ENCODE results near the gene AP1S1. TPM values are rescaled to one million over a fixed set of nuclear protein-coding genes. Genes with fewer than 3 reads are reported as not detected.

The AP1S1 gene
- total RNA-seq, 4 donors from 2014 or later = 5.5 to 24.4 (median 15.6) TPM

GRCh38 chr7:101186194-101186593 is 31.9 kb downstream of the AP1S1 start:
- Histone ChIP-seq H3K36me3 (no peaks in the 10 kb centered on the region), H3K27me3 (peaks cover 5 to 19% (median 10%) of the 10 kb centered on the region in 3 donors), H3K4me1 (no peaks in the 10 kb centered on the region), H3K4me3 (no peak overlapping the region), H3K27ac (no peak overlapping the region), H3K9me3 (no peaks in the 10 kb centered on the region)
- DNase-seq (no peak), ATAC-seq (no peak)
- TF ChIP-seq POLR2A (IDR thresholded peaks at IDR 0.05) = no peak
- no peak for TF ChIP-seq CTCF (IDR thresholded peaks at IDR 0.05 in 4 of 5, conservative IDR thresholded peaks at IDR 0.05 in 1 of 5)
- intact Hi-C loops (cut with DNase I; ENCODE audit: low total_unique reads) = no loop called here
- in situ Hi-C loops (cut with MboI; ENCODE audit: low sequenced_read_pairs in 4 of 4) = no loop called here

- Histone ChIP-seq H3K4me3 (no peak overlapping the region), H3K27me3 (peaks cover 3 to 12% (median 7%) of the 10 kb centered on the region in 3 donors), H3K27ac (no peak overlapping the region), H3K4me1 (no peaks in the 10 kb centered on the region), H3K9me3 (no peaks in the 10 kb centered on the region), H3K36me3 (no peaks in the 10 kb centered on the region)
- ATAC-seq (no peak), DNase-seq (no peak)
- intact Hi-C loops (cut with DNase I; ENCODE audit: low total_unique reads) = no loop called here
- TF ChIP-seq CTCF (IDR thresholded peaks at IDR 0.05 in 4 of 5, conservative IDR thresholded peaks at IDR 0.05 in 1 of 5) (no peak), POLR2A (IDR thresholded peaks at IDR 0.05) (no peak)
- in situ Hi-C loops (cut with MboI; ENCODE audit: low sequenced_read_pairs in 4 of 4) = no loop called here
Observed at GRCh38 chr7:101186844-101187428, 32.7 kb downstream of the AP1S1 start.

GRCh38 chr7:101189109-101189508 is 34.8 kb downstream of the AP1S1 start:
- TF ChIP-seq POLR2A (IDR thresholded peaks at IDR 0.05) = no peak
- TF ChIP-seq CTCF (IDR thresholded peaks at IDR 0.05 in 4 of 5, conservative IDR thresholded peaks at IDR 0.05 in 1 of 5) = no peak
- Histone ChIP-seq H3K36me3 (no peaks in the 10 kb centered on the region), H3K9me3 (no peaks in the 10 kb centered on the region), H3K4me3 (no peak overlapping the region), H3K27ac (no peak overlapping the region), H3K4me1 (no peaks in the 10 kb centered on the region), H3K27me3 (peaks cover 3 to 12% (median 12%) of the 10 kb centered on the region in 3 donors)
- intact Hi-C loops (cut with DNase I; ENCODE audit: low total_unique reads) (no loop called here), in situ Hi-C loops (cut with MboI; ENCODE audit: low sequenced_read_pairs in 4 of 4) (no loop called here)
- DNase-seq (no peak), ATAC-seq (no peak)

GRCh38 chr7:101195884-101196283 is 41.6 kb downstream of the AP1S1 start:
- ATAC-seq = no peak
- TF ChIP-seq POLR2A (IDR thresholded peaks at IDR 0.05) = no peak
- no peak for TF ChIP-seq CTCF (IDR thresholded peaks at IDR 0.05 in 4 of 5, conservative IDR thresholded peaks at IDR 0.05 in 1 of 5)
- Histone ChIP-seq H3K4me3 (no peak overlapping the region), H3K27ac (no peak overlapping the region), H3K27me3 (peaks cover 18 to 26% (median 21%) of the 10 kb centered on the region in 3 donors), H3K4me1 (no peaks in the 10 kb centered on the region), H3K9me3 (no peaks in the 10 kb centered on the region), H3K36me3 (no peaks in the 10 kb centered on the region)
- in situ Hi-C loops (cut with MboI; ENCODE audit: low sequenced_read_pairs in 4 of 4) = loop anchor here in 1 of 4 donors (10.0 kb wide), 1 partner anchor 79 kb away; no protein-coding TSS in a partner anchor
- no peak for DNase-seq
- intact Hi-C loops (cut with DNase I; ENCODE audit: low total_unique reads) = no loop called here

- DNase-seq (no peak), ATAC-seq (no peak)
- intact Hi-C loops (cut with DNase I; ENCODE audit: low total_unique reads) = no loop called here
- Histone ChIP-seq H3K4me1 (peaks cover 0 to 7% of the 10 kb centered on the region in 2 donors), H3K4me3 (no peak overlapping the region), H3K9me3 (no peaks in the 10 kb centered on the region), H3K36me3 (no peaks in the 10 kb centered on the region), H3K27ac (no peak overlapping the region), H3K27me3 (peaks cover 39 to 46% (median 41%) of the 10 kb centered on the region in 3 donors)
- in situ Hi-C loops (cut with MboI; ENCODE audit: low sequenced_read_pairs in 4 of 4) = loop anchor here in 1 of 4 donors (10.0 kb wide), 1 partner anchor 77 kb away; no protein-coding TSS in a partner anchor
- TF ChIP-seq CTCF (IDR thresholded peaks at IDR 0.05 in 4 of 5, conservative IDR thresholded peaks at IDR 0.05 in 1 of 5) (no peak), POLR2A (IDR thresholded peaks at IDR 0.05) (no peak)
Observed at GRCh38 chr7:101197991-101198390, 43.7 kb downstream of the AP1S1 start.

Measured in gastrocnemius medialis (tissue), 4 donors.